Measurements from ENCODE around the gene CATSPERD. TPM values are rescaled to one million over a fixed set of nuclear protein-coding genes. Genes with fewer than 3 reads are reported as not detected.

Gene CATSPERD
- total and polyA plus RNA-seq, 4 experiments from 2014 or later, result not detected

GRCh38 chr19:5825178-5825577, 104.7 kb downstream of the CATSPERD start:
- ChIA-PET POLR2A (ENCODE audit: partially characterized antibody) (no interaction called here), CTCF (ENCODE audit: partially characterized antibody) (no interaction called here)
- no peak for DNase-seq
- peaks cover 0 to 5% (median 0%) of the 10 kb centered on the region in 8 donors for H3K9me3 Mint-ChIP-seq
- Histone ChIP-seq H3K4me3 (ENCODE audit: low read length in 2 of 2) (no peak overlapping the region), H3K27ac (ENCODE audit: low read depth, low read length) (no peak overlapping the region), H3K9me3 (ENCODE audit: control insufficient read depth in 1 of 2, low read length in 2 of 2) (no peaks in the 10 kb centered on the region), H3K4me1 (ENCODE audit: insufficient read depth, low read length) (peaks cover 22% of the 10 kb centered on the region), H3K27me3 (ENCODE audit: insufficient read depth, low read length) (no peaks in the 10 kb centered on the region), H3K36me3 (ENCODE audit: insufficient read depth, low read length) (no peaks in the 10 kb centered on the region)
- H3K36me3 Mint-ChIP-seq, result peaks cover 0 to 3% of the 10 kb centered on the region in 2 donors
- intact Hi-C loops (cut with micrococcal nuclease), result no loop called here
- H3K27me3 Mint-ChIP-seq, result peaks cover 2 to 3% of the 10 kb centered on the region in 2 donors
- H3K4me1 Mint-ChIP-seq, result peaks cover 3 to 17% (median 11%) of the 10 kb centered on the region in 4 donors
- no peak overlapping the region for H3K27ac Mint-ChIP-seq
- H3K4me3 Mint-ChIP-seq, result no peak overlapping the region

DNA sequence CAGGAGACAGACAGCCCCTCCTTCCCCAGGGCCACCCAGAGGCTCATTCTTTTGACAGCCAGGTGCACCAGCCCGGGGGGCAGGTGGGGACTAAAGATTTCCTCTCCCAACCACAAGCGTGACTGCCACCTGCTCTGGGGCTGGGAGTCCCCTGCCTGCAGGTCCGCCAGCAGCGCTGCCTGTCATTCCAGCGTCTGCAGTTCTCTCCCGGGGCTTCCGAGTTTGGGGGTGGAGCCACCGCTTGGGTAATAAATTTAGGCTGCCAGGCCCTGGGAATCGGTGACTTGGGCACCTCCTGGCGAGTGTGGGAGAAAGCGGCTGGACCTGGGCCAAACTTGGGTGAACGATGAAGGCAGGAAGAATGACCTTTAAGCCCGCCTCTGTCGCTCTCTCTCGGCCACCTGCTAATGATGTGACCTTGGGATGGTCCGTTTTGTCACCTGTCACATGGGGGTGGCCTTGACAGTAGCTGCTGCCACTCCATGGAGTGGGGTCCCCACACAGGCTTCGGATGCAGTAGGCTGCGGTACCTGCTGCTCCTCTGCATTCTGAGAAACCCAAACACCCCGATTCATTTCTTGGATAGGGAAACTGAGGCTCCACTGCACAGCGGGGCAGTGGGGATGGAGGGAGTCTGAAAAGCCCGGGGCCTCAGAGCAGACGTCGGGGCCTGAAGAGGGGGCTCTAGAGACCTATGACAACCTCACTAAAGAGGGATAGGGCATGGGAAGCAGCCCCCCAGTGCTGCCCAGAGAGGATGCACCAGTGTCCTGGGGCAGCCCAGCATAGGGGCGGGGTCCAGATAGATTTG, 106.3 kb downstream of the CATSPERD start:
- intact Hi-C loops (cut with micrococcal nuclease), result no loop called here
- peaks cover 0 to 3% of the 10 kb centered on the region in 2 donors for H3K27me3 Mint-ChIP-seq
- Histone ChIP-seq H3K4me1 (ENCODE audit: insufficient read depth, low read length) (peaks cover 22% of the 10 kb centered on the region), H3K27me3 (ENCODE audit: insufficient read depth, low read length) (no peaks in the 10 kb centered on the region), H3K4me3 (ENCODE audit: low read length in 2 of 2) (no peak overlapping the region), H3K27ac (ENCODE audit: low read depth, low read length) (no peak overlapping the region), H3K9me3 (ENCODE audit: control insufficient read depth in 1 of 2, low read length in 2 of 2) (no peaks in the 10 kb centered on the region), H3K36me3 (ENCODE audit: insufficient read depth, low read length) (no peaks in the 10 kb centered on the region)
- H3K4me3 Mint-ChIP-seq, result peak overlapping the region; percentile 60 to 91 (median 84)
- CTCF ChIA-PET (ENCODE audit: partially characterized antibody), result interaction anchor here (2.9 kb wide), 1 partner anchor 23 kb away, joined by 22 read pairs; the partner anchor contains the start of gene NRTN
- POLR2A ChIA-PET (ENCODE audit: partially characterized antibody), result interaction anchor here (0.9 to 3.2 kb wide), 5 partner anchors 18 to 135 kb away, joined by 6 to 54 read pairs (median 9); partner anchors contain the start of genes CATSPERD, DUS3L, LONP1 and NDUFA11
- peak overlapping the region; percentile 84 to 96 (median 89) for H3K27ac Mint-ChIP-seq
- H3K36me3 Mint-ChIP-seq, result peaks cover 0 to 3% of the 10 kb centered on the region in 2 donors
- peaks cover 3 to 17% (median 10%) of the 10 kb centered on the region in 4 donors for H3K4me1 Mint-ChIP-seq
- peaks cover 0 to 2% (median 0%) of the 10 kb centered on the region in 8 donors for H3K9me3 Mint-ChIP-seq
- DNase-seq, result peak in 2 of 5 donors; percentile 16 to 68

DNA sequence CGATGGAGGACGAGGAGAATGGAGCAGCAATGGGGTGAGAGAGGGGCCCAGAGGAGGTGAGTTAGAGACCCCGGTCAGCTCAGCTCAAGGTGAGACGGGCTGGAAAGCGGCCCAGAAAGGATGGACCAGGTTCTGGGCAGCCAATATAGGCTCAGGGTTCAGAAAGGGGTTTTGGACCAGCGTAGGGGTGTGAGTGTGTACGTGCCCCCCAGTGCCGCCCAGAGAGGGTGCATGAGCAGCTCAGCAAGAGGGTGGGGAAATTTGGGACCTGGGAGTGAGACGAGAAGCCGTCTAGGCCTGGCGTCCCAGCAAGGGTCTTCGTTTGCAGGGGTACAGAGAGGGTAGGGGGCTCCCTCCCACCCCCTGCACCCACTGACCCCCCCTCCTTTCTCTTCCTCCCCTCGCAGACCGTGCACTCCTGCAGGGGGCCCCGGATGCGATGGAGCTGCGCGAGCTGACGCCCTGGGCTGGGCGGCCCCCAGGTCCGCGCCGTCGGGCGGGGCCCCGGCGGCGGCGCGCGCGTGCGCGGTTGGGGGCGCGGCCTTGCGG, 107.0 kb downstream of the CATSPERD start:
- peaks cover 0 to 2% (median 0%) of the 10 kb centered on the region in 8 donors for H3K9me3 Mint-ChIP-seq
- no peaks in the 10 kb centered on the region for H3K9me3 ChIP-seq (ENCODE audit: control insufficient read depth in 1 of 2, low read length in 2 of 2)
- H3K27me3 Mint-ChIP-seq, result peaks cover 0 to 3% of the 10 kb centered on the region in 2 donors
- H3K4me3 ChIP-seq (ENCODE audit: low read length in 2 of 2), result peak overlapping the region in 1 of 2 donors; percentile 68
- no peaks in the 10 kb centered on the region for H3K36me3 ChIP-seq (ENCODE audit: insufficient read depth, low read length)
- H3K36me3 Mint-ChIP-seq, result peaks cover 0 to 3% of the 10 kb centered on the region in 2 donors
- H3K27me3 ChIP-seq (ENCODE audit: insufficient read depth, low read length), result no peaks in the 10 kb centered on the region
- POLR2A ChIA-PET (ENCODE audit: partially characterized antibody), result interaction anchor here (0.9 to 3.2 kb wide), 13 partner anchors 19 to 205 kb away, joined by 3 to 54 read pairs (median 7); partner anchors contain the start of genes CATSPERD, DUS3L, LONP1 and NDUFA11
- no peak for DNase-seq
- H3K4me1 Mint-ChIP-seq, result peaks cover 3 to 17% (median 10%) of the 10 kb centered on the region in 4 donors
- peak overlapping the region; percentile 49 for H3K27ac ChIP-seq (ENCODE audit: low read depth, low read length)
- peak overlapping the region; percentile 60 to 91 (median 84) for H3K4me3 Mint-ChIP-seq
- intact Hi-C loops (cut with micrococcal nuclease), result no loop called here
- CTCF ChIA-PET (ENCODE audit: partially characterized antibody), result interaction anchor here (0.9 to 2.9 kb wide), 5 partner anchors 21 to 141 kb away, joined by 3 to 22 read pairs (median 5); partner anchors contain the start of genes CATSPERD, LONP1, NDUFA11 and NRTN
- peaks cover 22% of the 10 kb centered on the region for H3K4me1 ChIP-seq (ENCODE audit: insufficient read depth, low read length)
- H3K27ac Mint-ChIP-seq, result peak overlapping the region; percentile 84 to 96 (median 89)

DNA sequence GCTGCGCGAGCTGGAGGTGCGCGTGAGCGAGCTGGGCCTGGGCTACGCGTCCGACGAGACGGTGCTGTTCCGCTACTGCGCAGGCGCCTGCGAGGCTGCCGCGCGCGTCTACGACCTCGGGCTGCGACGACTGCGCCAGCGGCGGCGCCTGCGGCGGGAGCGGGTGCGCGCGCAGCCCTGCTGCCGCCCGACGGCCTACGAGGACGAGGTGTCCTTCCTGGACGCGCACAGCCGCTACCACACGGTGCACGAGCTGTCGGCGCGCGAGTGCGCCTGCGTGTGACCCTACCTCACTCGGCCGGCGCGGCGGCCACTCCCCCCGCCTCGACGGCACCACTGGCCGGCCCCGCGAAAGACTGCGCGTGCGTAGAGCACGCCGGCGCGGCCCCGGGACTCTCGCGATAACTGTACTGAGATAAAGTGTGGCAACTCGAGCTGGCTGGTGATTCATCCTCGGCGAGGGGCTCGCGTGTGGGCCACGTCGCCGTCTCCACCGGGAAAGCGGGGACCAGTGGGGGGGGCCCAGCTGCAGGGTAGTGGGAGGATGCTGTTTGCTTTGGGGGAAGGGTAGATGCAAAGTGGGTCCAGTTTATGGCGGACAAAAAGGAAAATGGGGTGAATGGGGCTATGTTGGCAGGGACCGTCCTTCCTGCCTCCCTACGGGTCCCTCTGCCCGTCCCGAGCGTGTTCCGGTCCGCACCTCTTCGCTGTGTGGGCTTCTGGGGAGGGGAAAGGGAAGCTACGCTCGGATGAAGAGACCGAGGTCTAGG, 107.6 kb downstream of the CATSPERD start:
- H3K27me3 ChIP-seq (ENCODE audit: insufficient read depth, low read length), result no peaks in the 10 kb centered on the region
- ChIA-PET POLR2A (ENCODE audit: partially characterized antibody) (interaction anchor here (0.6 to 3.2 kb wide), 17 partner anchors 20 to 205 kb away, joined by 3 to 54 read pairs (median 6); partner anchors contain the start of genes CATSPERD, DUS3L, LONP1 and NDUFA11), CTCF (ENCODE audit: partially characterized antibody) (interaction anchor here (0.9 to 2.9 kb wide), 6 partner anchors 22 to 194 kb away, joined by 3 to 22 read pairs (median 4); partner anchors contain the start of genes CATSPERD, LONP1, NDUFA11 and NRTN)
- H3K4me1 ChIP-seq (ENCODE audit: insufficient read depth, low read length), result peaks cover 22% of the 10 kb centered on the region
- intact Hi-C loops (cut with micrococcal nuclease), result loop anchor here (1.0 to 2.0 kb wide), 3 partner anchors 23 to 76 kb away; partner anchors contain the start of genes DUS3L, NRTN and VMAC
- H3K4me3 Mint-ChIP-seq, result peak overlapping the region; percentile 92 to 99 (median 96)
- H3K9me3 Mint-ChIP-seq, result peaks cover 0 to 2% (median 0%) of the 10 kb centered on the region in 8 donors
- H3K9me3 ChIP-seq (ENCODE audit: control insufficient read depth in 1 of 2, low read length in 2 of 2), result no peaks in the 10 kb centered on the region
- peak overlapping the region; percentile 49 for H3K27ac ChIP-seq (ENCODE audit: low read depth, low read length)
- H3K27me3 Mint-ChIP-seq, result peaks cover 0 to 3% of the 10 kb centered on the region in 2 donors
- H3K4me1 Mint-ChIP-seq, result peaks cover 3 to 17% (median 10%) of the 10 kb centered on the region in 4 donors
- peak; percentile 91 to 96 (median 92) for DNase-seq
- H3K36me3 Mint-ChIP-seq, result peaks cover 0 to 3% of the 10 kb centered on the region in 2 donors
- H3K36me3 ChIP-seq (ENCODE audit: insufficient read depth, low read length), result no peaks in the 10 kb centered on the region
- H3K4me3 ChIP-seq (ENCODE audit: low read length in 2 of 2), result peak overlapping the region; percentile 68 to 73
- peak overlapping the region; percentile 95 to 97 (median 95) for H3K27ac Mint-ChIP-seq

Other genes with a start within 250 kb of the CATSPERD start
- gene TINCR, start 152.7 kb upstream of the CATSPERD start, total RNA-seq, result 1 to 10 TPM; 1.4 TPM
- gene TINCR, start 152.7 kb upstream of the CATSPERD start, polyA plus RNA-seq, result under 1 TPM in 1 of 2 donors, not detected in 1; 0.20 TPM
- gene SAFB2, start 97.9 kb upstream of the CATSPERD start, total RNA-seq, result 100 to 1,000 TPM; 257 to 263 TPM
- gene SAFB2, start 97.9 kb upstream of the CATSPERD start, polyA plus RNA-seq, result 10 to 100 TPM; 16.6 to 65.4 TPM
- gene SAFB, start 97.6 kb upstream of the CATSPERD start, total RNA-seq, result 100 to 1,000 TPM; 202 to 211 TPM
- 100 to 1,000 TPM in 1 of 2 donors, 10 to 100 TPM in 1; 14.6 to 117 TPM for gene SAFB, start 97.6 kb upstream of the CATSPERD start, polyA plus RNA-seq
- gene MICOS13, start 40.1 kb upstream of the CATSPERD start, total RNA-seq, result 10 to 100 TPM; 40.5 to 41.1 TPM
- 100 to 1,000 TPM; 114 TPM for gene MICOS13, start 40.1 kb upstream of the CATSPERD start, polyA plus RNA-seq
- gene HSD11B1L, start 39.6 kb upstream of the CATSPERD start, total RNA-seq, result 1 to 10 TPM; 3.5 to 4.8 TPM
- gene HSD11B1L, start 39.6 kb upstream of the CATSPERD start, polyA plus RNA-seq, result 1 to 10 TPM; 2.9 to 4.3 TPM
- 1,000 to 10,000 TPM; 1,675 to 1,762 TPM for gene RPL36, start 30.3 kb upstream of the CATSPERD start, total RNA-seq
- 1,000 to 10,000 TPM; 1,862 to 2,485 TPM for gene RPL36, start 30.3 kb upstream of the CATSPERD start, polyA plus RNA-seq
- 10 to 100 TPM; 59.6 to 64.7 TPM for gene LONP1, start 491 bp upstream of the CATSPERD start, total RNA-seq
- gene LONP1, start 491 bp upstream of the CATSPERD start, polyA plus RNA-seq, result 10 to 100 TPM; 10.9 to 39.9 TPM
- 1 to 10 TPM; 5.9 to 6.6 TPM for gene PRR22, start 64.1 kb downstream of the CATSPERD start, total RNA-seq
- gene PRR22, start 64.1 kb downstream of the CATSPERD start, polyA plus RNA-seq, result not detected
- 10 to 100 TPM; 58.7 to 72.9 TPM for gene DUS3L, start 70.5 kb downstream of the CATSPERD start, total RNA-seq
- 10 to 100 TPM; 34.2 to 36.7 TPM for gene DUS3L, start 70.5 kb downstream of the CATSPERD start, polyA plus RNA-seq
- under 1 TPM; 0.61 to 0.91 TPM for gene NRTN, start 84.4 kb downstream of the CATSPERD start, total RNA-seq
- gene NRTN, start 84.4 kb downstream of the CATSPERD start, polyA plus RNA-seq, result under 1 TPM; 0.34 to 0.42 TPM
- not detected for gene FUT6, start 119.1 kb downstream of the CATSPERD start, total RNA-seq
- not detected for gene FUT6, start 119.1 kb downstream of the CATSPERD start, polyA plus RNA-seq
- under 1 TPM in 1 of 2 experiments, not detected in 1; 0.15 TPM for gene FUT3, start 130.8 kb downstream of the CATSPERD start, total RNA-seq
- gene FUT3, start 130.8 kb downstream of the CATSPERD start, polyA plus RNA-seq, result not detected
- under 1 TPM in 1 of 2 experiments, not detected in 1; 0.17 TPM for gene FUT5, start 149.9 kb downstream of the CATSPERD start, total RNA-seq
- gene FUT5, start 149.9 kb downstream of the CATSPERD start, polyA plus RNA-seq, result not detected
- gene NDUFA11, start 183.2 kb downstream of the CATSPERD start, total RNA-seq, result 100 to 1,000 TPM; 139 to 153 TPM
- 100 to 1,000 TPM; 330 to 388 TPM for gene NDUFA11, start 183.2 kb downstream of the CATSPERD start, polyA plus RNA-seq
- gene VMAC, start 184.2 kb downstream of the CATSPERD start, total RNA-seq, result 10 to 100 TPM; 36.6 to 37.5 TPM
- 1 to 10 TPM; 5.6 to 6.3 TPM for gene VMAC, start 184.2 kb downstream of the CATSPERD start, polyA plus RNA-seq
- 10 to 100 TPM; 65.0 to 68.0 TPM for gene CAPS, start 193.6 kb downstream of the CATSPERD start, total RNA-seq
- 1 to 10 TPM; 1.7 to 4.3 TPM for gene CAPS, start 193.6 kb downstream of the CATSPERD start, polyA plus RNA-seq